Activated naive CD8-positive, alpha-beta T cell treated with anti-CD3 and anti-CD28 coated beads for 36 hours (primary cell): Measurements from ENCODE around the gene SYP. TPM values are rescaled to one million over a fixed set of nuclear protein-coding genes. Genes with fewer than 3 reads are reported as not detected.
A peak's percentile ranks its signal among the peaks of the same experiment; 100 is the strongest.

ENCODE experiments used
- DNase-seq: peaks from one replicate; pipeline ENCODE4 v3.0.0; 2021
- H3K27ac Mint-ChIP-seq: one replicate; pipeline ENCODE4 v1.8.0; 2022; ENCODE audit warnings: mild to moderate bottlenecking, moderate library complexity, mixed read lengths
- H3K27me3 Mint-ChIP-seq: one replicate; pipeline ENCODE4 v1.8.0; 2022; ENCODE audit warnings: mild to moderate bottlenecking, mixed read lengths
- H3K36me3 Mint-ChIP-seq: one replicate; pipeline ENCODE4 v1.8.0; 2021; ENCODE audit warnings: mild to moderate bottlenecking, mixed read lengths
- H3K4me1 Mint-ChIP-seq: one replicate; pipeline ENCODE4 v1.8.0; 2021; ENCODE audit warnings: mixed read lengths
- H3K4me3 Mint-ChIP-seq: one replicate; pipeline ENCODE4 v1.8.0; 2022; ENCODE audit warnings: mild to moderate bottlenecking, moderate library complexity, mixed read lengths
- H3K9me3 Mint-ChIP-seq: one replicate; pipeline ENCODE4 v1.8.0; 2022; ENCODE audit warnings: mixed read lengths
- total RNA-seq, 2 experiments: library from RNA; stranded (reverse); gene quantifications; one replicate each; pipeline ENCODE4 v1.2.3, GENCODE V29; 2021

SYP gene
- total RNA-seq, 2 experiments from 2014 or later: 4.4 to 4.6 TPM

GRCh38 chrX:49208399-49208798 is 8.4 kb upstream of the SYP start:
- H3K4me1 Mint-ChIP-seq: no peaks in the 10 kb centered on the region
- no peak overlapping the region for H3K4me3 Mint-ChIP-seq
- no peak for DNase-seq
- no peaks in the 10 kb centered on the region for H3K36me3 Mint-ChIP-seq
- H3K27me3 Mint-ChIP-seq: no peaks in the 10 kb centered on the region
- H3K9me3 Mint-ChIP-seq: no peaks in the 10 kb centered on the region
- no peak overlapping the region for H3K27ac Mint-ChIP-seq

- Mint-ChIP-seq H3K4me3 (no peak overlapping the region), H3K36me3 (no peaks in the 10 kb centered on the region), H3K9me3 (no peaks in the 10 kb centered on the region), H3K27ac (no peak overlapping the region), H3K4me1 (no peaks in the 10 kb centered on the region), H3K27me3 (no peaks in the 10 kb centered on the region)
- no peak for DNase-seq
These were observed 6.5 kb upstream of the SYP start for GRCh38 chrX:49206543-49206942.

GRCh38 chrX:49205443-49205842 is 5.5 kb upstream of the SYP start:
- Mint-ChIP-seq H3K4me3 (no peak overlapping the region), H3K9me3 (no peaks in the 10 kb centered on the region)

GRCh38 chrX:49204709-49205108 is 4.7 kb upstream of the SYP start:
- no peak overlapping the region for H3K4me3 Mint-ChIP-seq
- no peaks in the 10 kb centered on the region for H3K27me3 Mint-ChIP-seq
- H3K4me1 Mint-ChIP-seq: peaks cover 3% of the 10 kb centered on the region
- no peaks in the 10 kb centered on the region for H3K9me3 Mint-ChIP-seq
- no peak overlapping the region for H3K27ac Mint-ChIP-seq
- no peaks in the 10 kb centered on the region for H3K36me3 Mint-ChIP-seq
- no peak for DNase-seq

More at GRCh38 chrX:49205443-49205842, 5.5 kb upstream of the SYP start:
- no peak overlapping the region for H3K27ac Mint-ChIP-seq
- no peak for DNase-seq
- no peaks in the 10 kb centered on the region for H3K36me3 Mint-ChIP-seq
- H3K27me3 Mint-ChIP-seq: no peaks in the 10 kb centered on the region
- H3K4me1 Mint-ChIP-seq: peaks cover 3% of the 10 kb centered on the region

GRCh38 chrX:49204017-49204416 is 4.0 kb upstream of the SYP start:
- Mint-ChIP-seq H3K27me3 (no peaks in the 10 kb centered on the region), H3K36me3 (no peaks in the 10 kb centered on the region), H3K4me1 (peaks cover 4% of the 10 kb centered on the region), H3K4me3 (no peak overlapping the region), H3K9me3 (no peaks in the 10 kb centered on the region), H3K27ac (no peak overlapping the region)
- DNase-seq: no peak

- no peak for DNase-seq
- no peaks in the 10 kb centered on the region for H3K36me3 Mint-ChIP-seq
- no peak overlapping the region for H3K27ac Mint-ChIP-seq
- H3K4me1 Mint-ChIP-seq: peaks cover 7% of the 10 kb centered on the region
- H3K9me3 Mint-ChIP-seq: no peaks in the 10 kb centered on the region
- H3K27me3 Mint-ChIP-seq: no peaks in the 10 kb centered on the region
- H3K4me3 Mint-ChIP-seq: no peak overlapping the region
These were observed 3.5 kb upstream of the SYP start for GRCh38 chrX:49203536-49203935.

- Mint-ChIP-seq H3K36me3 (no peaks in the 10 kb centered on the region), H3K9me3 (no peaks in the 10 kb centered on the region), H3K4me3 (no peak overlapping the region), H3K27me3 (no peaks in the 10 kb centered on the region), H3K27ac (no peak overlapping the region), H3K4me1 (peaks cover 11% of the 10 kb centered on the region)
- DNase-seq: no peak
These were observed 2.0 kb upstream of the SYP start for GRCh38 chrX:49202022-49202421.

GRCh38 chrX:49199315-49199595 is 738 bp downstream of the SYP start:
- H3K4me1 Mint-ChIP-seq: peaks cover 11% of the 10 kb centered on the region
- H3K9me3 Mint-ChIP-seq: no peaks in the 10 kb centered on the region
- no peak overlapping the region for H3K27ac Mint-ChIP-seq
- H3K36me3 Mint-ChIP-seq: no peaks in the 10 kb centered on the region
- no peaks in the 10 kb centered on the region for H3K27me3 Mint-ChIP-seq
- no peak for DNase-seq
- H3K4me3 Mint-ChIP-seq: peak overlapping the region; percentile 67

GRCh38 chrX:49198540-49199314 is 1.3 kb downstream of the SYP start:
- Mint-ChIP-seq H3K27me3 (no peaks in the 10 kb centered on the region), H3K4me3 (peak overlapping the region; percentile 67), H3K9me3 (no peaks in the 10 kb centered on the region), H3K27ac (no peak overlapping the region), H3K4me1 (peaks cover 14% of the 10 kb centered on the region), H3K36me3 (no peaks in the 10 kb centered on the region)
- DNase-seq: no peak

- DNase-seq: no peak
- Mint-ChIP-seq H3K36me3 (peaks cover 2% of the 10 kb centered on the region), H3K9me3 (no peaks in the 10 kb centered on the region), H3K4me3 (no peak overlapping the region), H3K4me1 (peaks cover 23% of the 10 kb centered on the region), H3K27ac (no peak overlapping the region), H3K27me3 (no peaks in the 10 kb centered on the region)
These were observed 2.4 kb downstream of the SYP start for GRCh38 chrX:49197543-49198087.

GRCh38 chrX:49193542-49193964 is 6.4 kb downstream of the SYP start:
- Mint-ChIP-seq H3K4me3 (no peak overlapping the region), H3K36me3 (peaks cover 2% of the 10 kb centered on the region)
- no peak for DNase-seq

GRCh38 chrX:49192722-49193328 is 7.2 kb downstream of the SYP start:
- peak overlapping the region; percentile 55 for H3K4me3 Mint-ChIP-seq
- H3K9me3 Mint-ChIP-seq: no peaks in the 10 kb centered on the region
- peak overlapping the region; percentile 7 for H3K27ac Mint-ChIP-seq
- H3K27me3 Mint-ChIP-seq: no peaks in the 10 kb centered on the region
- peaks cover 2% of the 10 kb centered on the region for H3K36me3 Mint-ChIP-seq
- peak; percentile 32 for DNase-seq
- H3K4me1 Mint-ChIP-seq: peaks cover 19% of the 10 kb centered on the region

More at GRCh38 chrX:49193542-49193964, 6.4 kb downstream of the SYP start:
- H3K27me3 Mint-ChIP-seq: no peaks in the 10 kb centered on the region
- peak overlapping the region; percentile 7 for H3K27ac Mint-ChIP-seq
- no peaks in the 10 kb centered on the region for H3K9me3 Mint-ChIP-seq
- H3K4me1 Mint-ChIP-seq: peaks cover 24% of the 10 kb centered on the region

- Mint-ChIP-seq H3K27ac (peak overlapping the region; percentile 87), H3K9me3 (no peaks in the 10 kb centered on the region), H3K27me3 (no peaks in the 10 kb centered on the region), H3K4me1 (peaks cover 19% of the 10 kb centered on the region), H3K4me3 (peak overlapping the region; percentile 99), H3K36me3 (peaks cover 2% of the 10 kb centered on the region)
- no peak for DNase-seq
These were observed 8.4 kb downstream of the SYP start for GRCh38 chrX:49191574-49192011.

- DNase-seq: peak; percentile 82
- Mint-ChIP-seq H3K27me3 (no peaks in the 10 kb centered on the region), H3K9me3 (no peaks in the 10 kb centered on the region), H3K27ac (peak overlapping the region; percentile 97), H3K4me3 (peak overlapping the region; percentile 99), H3K36me3 (peaks cover 2% of the 10 kb centered on the region), H3K4me1 (peaks cover 19% of the 10 kb centered on the region)
These were observed 9.0 kb downstream of the SYP start for GRCh38 chrX:49190821-49191573.

GRCh38 chrX:49189606-49190005 is 10.4 kb downstream of the SYP start:
- no peak for DNase-seq
- peak overlapping the region; percentile 36 for H3K27ac Mint-ChIP-seq
- H3K27me3 Mint-ChIP-seq: no peaks in the 10 kb centered on the region
- peak overlapping the region; percentile 99 for H3K4me3 Mint-ChIP-seq
- no peaks in the 10 kb centered on the region for H3K9me3 Mint-ChIP-seq
- peaks cover 4% of the 10 kb centered on the region for H3K36me3 Mint-ChIP-seq
- H3K4me1 Mint-ChIP-seq: peaks cover 22% of the 10 kb centered on the region
